Activated CD8-positive, alpha-beta memory T cell treated with anti-CD3 and anti-CD28 coated beads for 36 hours (primary cell): ENCODE results near the gene CARD14. TPM values are rescaled to one million over a fixed set of nuclear protein-coding genes. Genes with fewer than 3 reads are reported as not detected.

Experiments used
- CTCF ChIA-PET: fragments of 350-600 bp; sonication (Branson Sonifier 250); formaldehyde crosslinking; loops from one replicate; lab custom pipeline; 2021; ENCODE audit warnings: antibody characterized with exemption; lab: Charles Lee
- POLR2A ChIA-PET: fragments of 350-600 bp; sonication (Branson Sonifier 250); formaldehyde crosslinking; loops from one replicate; lab custom pipeline; 2021; ENCODE audit warnings: antibody characterized with exemption; lab: Charles Lee
- total RNA-seq, 2 experiments: library from RNA; stranded (reverse); gene quantifications; one replicate each; pipeline ENCODE4 v1.2.3, GENCODE V29; 2021

Gene CARD14
- not detected for total RNA-seq

- CTCF ChIA-PET = no interaction called here
- POLR2A ChIA-PET = no interaction called here
Observed at GRCh38 chr17:80169784-80170500, at the start of gene CARD14. CARD14 (plus strand) TSS chr17:80170030; CDS start chr17:80181439, 11,409 bp downstream.

- ChIA-PET CTCF (interaction anchor here (0.7 to 1.0 kb wide), 3 partner anchors 21 to 53 kb away, joined by 3 to 4 read pairs (median 3); partner anchors contain the start of gene GAA), POLR2A (no interaction called here)
Observed at GRCh38 chr17:80122026-80122575, 47.7 kb upstream of the CARD14 start.

DNA sequence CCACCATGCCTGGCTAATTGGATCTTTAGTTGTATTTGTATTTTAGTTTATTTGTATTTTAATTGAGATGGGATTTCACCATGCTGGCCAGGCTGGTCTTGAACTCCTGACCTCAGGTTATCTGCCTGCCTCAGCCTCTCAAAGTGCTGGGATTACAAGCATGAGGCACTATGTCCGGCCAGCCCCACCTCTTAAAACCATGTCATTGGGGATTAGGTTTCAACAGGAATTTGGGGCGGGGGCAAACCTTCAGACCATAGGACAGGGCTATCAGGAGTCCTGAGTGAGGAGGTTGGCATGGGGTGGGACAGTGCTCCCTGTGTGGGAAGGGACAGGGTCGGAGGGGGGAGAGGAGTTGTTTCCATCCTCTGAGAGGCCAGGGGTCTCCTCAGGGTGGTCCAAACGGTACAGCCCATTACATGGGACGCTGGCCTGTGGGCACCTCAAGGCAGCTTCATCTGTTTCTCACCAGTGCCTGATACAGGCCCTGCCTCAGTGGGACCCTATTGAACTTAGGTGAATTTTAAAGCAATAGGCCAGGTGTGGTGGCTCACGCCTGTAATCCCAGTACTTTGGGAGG, 46.8 kb upstream of the CARD14 start:
- ChIA-PET CTCF (interaction anchor here (0.7 to 1.0 kb wide), 2 partner anchors 14 to 22 kb away, joined by 3 read pairs; partner anchors contain the start of gene GAA), POLR2A (no interaction called here)

DNA sequence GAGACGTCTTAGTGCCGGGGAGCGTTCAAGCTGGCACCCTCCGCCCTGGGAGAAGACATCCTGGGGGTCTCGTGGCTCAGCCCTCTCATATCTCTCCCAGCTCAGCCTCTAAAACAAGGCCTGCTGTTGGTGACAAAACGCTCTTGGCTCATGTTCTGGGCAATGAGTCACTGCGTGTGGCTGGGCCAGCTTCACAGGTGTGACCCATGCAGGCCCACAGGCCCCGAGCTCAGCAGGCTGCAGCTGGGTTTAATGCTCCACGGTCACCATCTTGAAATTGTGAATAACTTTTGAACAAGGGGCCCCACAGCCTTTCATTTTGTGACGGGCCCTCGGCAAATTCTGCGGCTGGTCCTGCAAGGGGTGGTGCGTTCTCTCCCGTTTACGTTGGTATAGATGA, 46.0 kb upstream of the CARD14 start:
- POLR2A ChIA-PET = no interaction called here

DNA sequence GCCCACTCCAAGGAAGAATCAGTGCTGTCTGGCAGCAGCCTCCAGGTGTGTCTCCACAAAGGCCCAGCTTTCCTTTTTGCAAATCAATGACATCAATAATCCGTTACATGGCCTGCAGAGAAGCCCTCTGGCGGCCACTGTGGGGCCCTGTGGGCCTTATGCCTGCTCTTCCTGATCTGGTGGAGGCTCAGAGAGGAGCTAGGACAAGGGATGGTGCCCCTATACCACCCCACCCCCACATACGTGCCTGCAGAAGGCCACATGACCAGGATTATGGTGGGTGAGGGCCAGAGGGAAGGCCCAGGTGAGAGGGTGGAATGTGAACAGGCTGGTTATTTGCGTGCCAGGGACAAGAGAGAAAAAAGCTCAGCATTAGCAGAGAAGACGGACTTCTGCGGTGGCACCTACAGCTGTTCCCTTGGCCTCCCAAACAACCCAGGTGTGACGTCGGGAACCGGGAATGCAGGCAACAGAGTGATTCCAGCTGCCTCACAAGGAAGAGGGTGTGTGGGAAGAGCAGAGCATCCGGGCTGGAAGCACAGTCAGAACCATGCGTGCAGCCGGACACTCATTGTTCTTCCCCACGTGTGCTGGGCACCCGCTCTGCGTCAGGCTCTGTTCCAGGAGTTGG, 45.4 kb upstream of the CARD14 start:
- ChIA-PET CTCF (interaction anchor here (0.6 to 1.0 kb wide), 2 partner anchors 19 to 862 kb away, joined by 3 read pairs; no protein-coding TSS in a partner anchor), POLR2A (no interaction called here)

More for the DNA sequence above, 46.0 kb upstream of the CARD14 start:
- CTCF ChIA-PET = interaction anchor here (0.6 to 1.0 kb wide), 3 partner anchors 20 to 862 kb away, joined by 3 read pairs; no protein-coding TSS in a partner anchor

DNA sequence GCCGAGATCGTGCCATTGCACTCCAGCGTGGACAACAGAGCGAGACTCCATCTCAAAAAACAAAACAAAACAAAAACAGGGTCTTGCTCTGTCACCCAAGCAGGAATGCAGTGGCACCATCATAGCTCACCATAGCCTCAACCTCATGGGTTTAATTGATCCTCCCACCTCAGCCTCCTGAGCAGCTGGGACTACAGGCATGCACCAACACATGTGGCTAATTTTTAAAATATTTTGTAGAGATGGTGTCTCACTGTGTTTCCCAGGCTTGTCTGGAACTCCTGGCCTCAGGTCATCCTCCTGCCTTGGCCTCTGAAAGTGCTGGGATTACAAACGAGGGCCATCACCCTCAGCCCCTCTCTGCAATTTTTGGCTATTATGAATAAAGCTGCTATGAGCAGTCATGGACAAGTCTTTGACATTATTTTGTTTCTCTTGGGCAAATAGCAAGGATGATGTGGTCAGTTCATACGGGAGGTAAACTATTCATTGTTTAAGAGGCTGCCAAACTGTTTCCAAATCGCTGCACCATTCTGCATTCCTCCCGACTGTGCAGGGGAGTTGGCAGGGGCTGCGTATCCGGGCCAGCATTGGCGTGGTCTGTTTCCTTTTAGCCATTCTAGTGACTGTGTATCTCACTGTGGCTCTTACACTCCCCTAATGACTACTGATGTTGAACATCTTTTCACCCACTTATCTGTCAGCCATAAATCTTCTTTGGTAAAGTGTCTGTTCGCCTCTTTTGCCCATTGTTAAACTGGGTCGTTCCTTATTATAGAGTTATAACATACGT, 44.0 kb upstream of the CARD14 start:
- CTCF ChIA-PET = no interaction called here
- POLR2A ChIA-PET = no interaction called here

DNA sequence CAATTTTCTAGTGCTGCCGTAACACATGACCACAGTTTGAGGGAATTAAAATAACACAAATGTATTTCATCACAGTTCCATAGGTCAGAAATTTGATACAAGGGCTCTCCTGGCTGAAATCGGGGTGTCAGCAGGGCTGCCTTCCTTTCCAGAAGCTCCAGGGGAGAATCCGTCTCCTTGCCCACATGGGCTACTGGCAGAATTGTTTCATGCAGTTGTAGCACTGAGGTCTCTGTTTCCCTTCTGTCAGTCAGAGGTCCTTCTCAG, 43.4 kb upstream of the CARD14 start:
- CTCF ChIA-PET = no interaction called here

GRCh38 chr17:80129006-80129565, 40.7 kb upstream of the CARD14 start:
- ChIA-PET POLR2A (interaction anchor here (0.6 kb wide), 1 partner anchor 47 kb away, joined by 3 read pairs; no protein-coding TSS in a partner anchor), CTCF (interaction anchor here (1.2 kb wide), 1 partner anchor 11 kb away, joined by 3 read pairs; no protein-coding TSS in a partner anchor)

More for the DNA sequence above, 43.4 kb upstream of the CARD14 start:
- POLR2A ChIA-PET = no interaction called here

DNA sequence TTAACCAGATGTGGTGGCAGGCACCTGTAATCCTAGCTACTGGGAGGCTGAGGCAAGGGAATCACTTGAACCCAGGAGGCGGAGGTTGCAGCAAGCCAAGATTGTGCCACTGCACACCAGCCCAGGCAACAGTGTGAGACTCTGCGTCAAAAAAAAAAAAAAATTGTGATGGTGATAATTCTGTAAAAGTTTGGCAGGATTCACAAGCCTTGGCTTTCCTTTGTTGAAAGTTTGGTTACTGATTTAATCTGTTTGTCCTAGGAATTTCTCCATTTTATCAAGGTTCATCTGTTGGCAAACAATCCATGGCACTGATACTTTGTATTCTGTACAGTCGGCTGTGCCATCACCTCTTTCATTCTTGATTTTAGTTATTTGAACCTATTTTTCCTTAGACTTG, 38.8 kb upstream of the CARD14 start:
- ChIA-PET POLR2A (no interaction called here), CTCF (no interaction called here)

DNA sequence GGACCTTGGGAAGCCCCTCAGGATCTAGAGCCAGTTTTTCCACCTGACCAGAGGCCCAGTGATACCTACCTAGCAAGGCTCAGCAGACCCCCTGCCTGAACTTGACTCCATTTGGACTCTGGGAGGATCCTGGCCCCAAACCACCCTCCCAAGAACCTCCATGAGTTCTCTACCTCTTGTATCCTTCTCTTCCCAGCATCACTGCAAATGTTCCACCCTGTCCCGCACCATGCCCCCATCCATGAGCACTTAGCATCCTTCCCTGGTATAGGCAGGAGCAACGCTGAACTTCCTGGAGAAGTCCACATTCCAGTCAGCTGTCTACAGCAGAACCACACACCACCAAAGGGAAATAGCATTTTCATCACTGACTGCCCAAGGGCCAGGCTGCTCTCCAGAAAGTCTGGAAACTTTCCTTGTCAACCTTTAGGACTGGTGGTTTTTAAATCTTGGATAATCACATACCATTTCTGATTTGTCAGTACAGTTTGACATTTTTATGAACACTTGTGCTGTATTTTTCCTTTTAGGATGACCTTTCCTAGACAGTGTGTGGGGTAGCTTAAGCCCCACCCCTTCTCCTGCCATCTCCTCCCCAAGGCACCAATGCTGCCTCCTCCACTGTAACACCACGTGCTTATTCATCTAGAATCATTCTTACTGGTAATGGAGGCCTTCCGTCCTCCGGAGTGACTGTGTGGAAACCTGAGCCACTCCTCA, 36.8 kb upstream of the CARD14 start:
- POLR2A ChIA-PET = no interaction called here
- CTCF ChIA-PET = interaction anchor here (0.8 kb wide), 1 partner anchor 169 kb away, joined by 3 read pairs; no protein-coding TSS in a partner anchor

- ChIA-PET CTCF (interaction anchor here (0.8 kb wide), 1 partner anchor 169 kb away, joined by 3 read pairs; no protein-coding TSS in a partner anchor), POLR2A (no interaction called here)
Observed at GRCh38 chr17:80133626-80133970, 36.2 kb upstream of the CARD14 start.

DNA sequence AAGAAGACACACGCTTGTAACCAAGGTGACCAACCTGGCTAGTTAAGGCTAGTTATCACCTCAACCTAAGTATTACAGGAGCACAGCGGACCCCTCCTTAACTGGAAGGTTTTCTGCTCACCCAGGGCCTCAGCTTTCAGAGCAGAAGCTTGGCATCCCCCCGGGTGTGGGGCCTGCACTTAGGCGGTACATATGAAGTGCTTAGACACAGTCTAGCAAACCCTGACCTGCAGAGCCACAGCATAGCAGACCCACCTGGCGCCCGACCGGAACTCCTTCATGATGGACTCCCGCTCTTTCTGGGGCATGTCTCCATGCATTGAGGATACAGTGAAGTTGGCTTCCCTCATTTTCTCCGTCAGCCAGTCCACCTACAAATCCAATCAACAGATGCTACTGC, 32.7 kb upstream of the CARD14 start:
- CTCF ChIA-PET = no interaction called here
- POLR2A ChIA-PET = no interaction called here

- POLR2A ChIA-PET = no interaction called here
- CTCF ChIA-PET = no interaction called here
Observed at GRCh38 chr17:80138856-80139426, 30.9 kb upstream of the CARD14 start.

- POLR2A ChIA-PET = no interaction called here
- CTCF ChIA-PET = interaction anchor here (0.6 kb wide), 1 partner anchor 97 kb away, joined by 3 read pairs; no protein-coding TSS in a partner anchor
Observed at GRCh38 chr17:80141463-80142165, 28.2 kb upstream of the CARD14 start.

GRCh38 chr17:80142929-80143328, 26.9 kb upstream of the CARD14 start:
- POLR2A ChIA-PET = interaction anchor here (0.6 kb wide), 3 partner anchors 31 to 122 kb away, joined by 3 to 10 read pairs (median 7); no protein-coding TSS in a partner anchor
- CTCF ChIA-PET = interaction anchor here (0.5 to 2.0 kb wide), 4 partner anchors 19 to 65 kb away, joined by 3 to 7 read pairs (median 4); partner anchors contain the start of gene GAA

DNA sequence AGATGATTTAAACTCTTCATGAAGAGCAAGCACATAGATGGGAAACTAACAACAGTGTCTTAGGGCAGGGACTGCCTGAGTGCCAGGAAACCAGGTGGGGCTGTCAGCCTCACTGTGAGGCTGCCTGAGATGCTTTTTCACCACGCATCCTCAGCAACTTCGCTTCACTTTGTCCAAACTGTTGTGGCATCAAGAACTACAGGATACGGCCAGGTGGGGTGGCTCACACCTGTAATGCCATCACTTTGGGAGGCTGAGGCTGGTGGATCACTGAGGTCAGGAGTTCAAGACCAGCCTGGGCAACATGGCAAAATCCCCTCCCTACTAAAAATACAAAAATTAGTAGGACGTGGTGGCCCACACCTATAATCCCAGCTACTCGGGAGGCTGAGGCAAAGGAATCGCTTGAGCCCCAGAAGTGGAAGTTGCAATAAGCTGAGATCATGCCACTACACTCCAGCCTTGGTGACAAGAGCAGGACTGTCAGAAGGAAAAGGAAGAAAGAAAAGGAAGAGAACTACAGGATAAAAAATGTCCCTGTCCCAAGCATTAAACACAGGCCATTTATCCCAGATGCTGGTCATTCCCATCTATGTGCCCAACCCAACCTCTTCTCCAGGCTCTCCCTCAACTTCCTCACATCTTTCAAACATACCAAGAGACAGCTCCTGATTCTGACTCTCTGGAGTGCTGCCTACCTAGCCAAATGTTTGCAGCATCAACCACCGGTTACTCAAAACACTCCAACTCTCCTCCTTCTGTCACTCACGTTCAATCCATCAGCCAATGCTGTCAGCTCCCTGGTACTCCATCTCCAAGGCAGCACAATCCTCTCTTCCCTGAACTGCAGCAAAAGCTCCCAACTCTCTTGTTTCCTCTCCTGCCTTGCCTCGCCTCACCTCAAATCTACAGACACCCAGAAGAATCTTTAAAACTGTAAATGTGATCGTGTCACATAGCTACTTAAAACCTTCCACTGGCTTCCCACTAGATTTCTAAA, 24.5 kb upstream of the CARD14 start:
- ChIA-PET CTCF (interaction anchor here (1.0 to 1.6 kb wide), 4 partner anchors 36 to 120 kb away, joined by 3 to 6 read pairs (median 3); partner anchors contain the start of gene GAA), POLR2A (interaction anchor here (0.6 to 1.4 kb wide), 4 partner anchors 26 to 99 kb away, joined by 4 to 15 read pairs (median 5); partner anchors contain the start of gene GAA)
